K562 (cell line): ENCODE results near the gene ST7. TPM values are rescaled to one million over a fixed set of nuclear protein-coding genes. Genes with fewer than 3 reads are reported as not detected.

Experiments used
- ATAC-seq: fragments of 200-7000 bp; cut with Tn5 transposase; 3 replicates; pipeline ENCODE4 v1.9.1; 2020; ENCODE audit warnings: moderate library complexity
- BruUV-seq: library from RNA; stranded (reverse); fragments of 400-500 nt; replicated peaks from 2 replicates; lab custom pipeline; 2021; lab: Mats Ljungman, UMichigan
- CTCF ChIA-PET: fragments of 300-600 bp; formaldehyde crosslinking; extraction: SDS; loops from one replicate; lab custom pipeline; 2021; ENCODE audit warnings: low intra/inter-chr PET ratio; lab: Yijun Ruan, JAX
- POLR2A ChIA-PET: fragments of 300-600, 350-650 bp; sonication (Branson Sonifier 250); formaldehyde crosslinking; extraction: SDS; loops from one replicate; lab custom pipeline; 2021; ENCODE audit warnings: antibody characterized with exemption, inconsistent platforms; lab: Yijun Ruan, JAX
- DNase-seq, 4 experiments: peaks; one replicate each; pipeline versions ENCODE4 v3.0.0 to v3.0.0-alpha.2; 2011 to 2018; ENCODE audit warnings: low spot score in 3 of 4, mixed read lengths in 3 of 4; ENCODE audit errors: extremely low read depth in 1 of 4
- FAIRE-seq: peaks from 2 replicates; lab custom pipeline; 2011; peaks lifted over from hg19 to GRCh38; lab: Jason Lieb, UNC
- H2AFZ ChIP-seq: 2 replicates; pipeline ENCODE4 v1.6.0; 2011; ENCODE audit warnings: low read depth, low read length, control low read depth, inconsistent platforms
- H3K27ac ChIP-seq: fragments of 200-600 bp; 3 replicates; pipeline ENCODE4 v1.8.0; 2011; ENCODE audit warnings: low read depth, mild to moderate bottlenecking, control low read depth, inconsistent platforms, low read length, moderate library complexity, mixed read lengths; ENCODE audit errors: extremely low read depth
- H3K27me3 ChIP-seq, 2 experiments: fragments of 300-600 bp in 1 of 2; 2 replicates in 1 of 2; 3 replicates in 1 of 2; pipeline versions ENCODE4 v1.6.0 to v1.8.0; 2011; ENCODE audit warnings: inconsistent platforms in 2 of 2, low read length in 2 of 2, mild to moderate bottlenecking in 1 of 2, mixed read lengths in 1 of 2, moderate library complexity in 1 of 2; ENCODE audit not compliant: control insufficient read depth in 2 of 2, insufficient read depth in 2 of 2
- H3K36me3 ChIP-seq: fragments of 300-600 bp; 3 replicates; pipeline ENCODE4 v1.8.0; 2011; ENCODE audit warnings: mild to moderate bottlenecking, low read length, inconsistent platforms; ENCODE audit not compliant: control insufficient read depth, insufficient read depth
- H3K4me1 ChIP-seq, 2 experiments: fragments of 200-600 bp in 1 of 2; replicated peaks in 1 of 2; 2 replicates in 1 of 2; 3 replicates in 1 of 2; pipeline versions ENCODE4 v1.5.1 to v1.8.0; 2011; ENCODE audit warnings: inconsistent platforms in 2 of 2, low read length in 2 of 2, mild to moderate bottlenecking in 1 of 2, mixed read lengths in 1 of 2, moderate library complexity in 1 of 2; ENCODE audit not compliant: control insufficient read depth in 2 of 2, insufficient read depth in 2 of 2
- H3K4me2 ChIP-seq: 2 replicates; pipeline ENCODE4 v1.6.1; 2011; ENCODE audit warnings: low read length, control low read depth, inconsistent platforms, mixed read lengths; ENCODE audit not compliant: insufficient read depth
- H3K4me3 ChIP-seq: fragments of 200-600 bp; sonication (generic), shearing (Covaris generic); 2 replicates; pipeline ENCODE4 v1.5.1; 2016; ENCODE audit warnings: control low read depth, inconsistent platforms
- H3K79me2 ChIP-seq: fragments of 200-600 bp; 3 replicates; pipeline ENCODE4 v1.8.0; 2011; ENCODE audit warnings: low read length, inconsistent platforms; ENCODE audit not compliant: control insufficient read depth, insufficient read depth
- H3K9ac ChIP-seq, 2 experiments: 2 replicates each; pipeline versions ENCODE4 v1.6.0 to v1.6.1; 2011; ENCODE audit warnings: low read depth in 2 of 2, low read length in 2 of 2, control low read depth in 1 of 2, inconsistent platforms in 1 of 2, mild to moderate bottlenecking in 1 of 2, mixed read lengths in 1 of 2; ENCODE audit not compliant: insufficient read depth in 1 of 2
- H3K9me1 ChIP-seq: one replicate; pipeline ENCODE4 v1.6.0; 2011; ENCODE audit warnings: inconsistent platforms, mild to moderate bottlenecking, low read length, moderate library complexity; ENCODE audit not compliant: control insufficient read depth, insufficient read depth
- H3K9me3 ChIP-seq: replicated peaks from 2 replicates; pipeline ENCODE4 v1.5.1; 2011; ENCODE audit warnings: low read depth, low read length, inconsistent platforms; ENCODE audit not compliant: control insufficient read depth, insufficient read depth
- H4K20me1 ChIP-seq: replicated peaks from 2 replicates; pipeline ENCODE4 v1.6.1; 2011; ENCODE audit warnings: low read length, inconsistent platforms, mixed read lengths; ENCODE audit not compliant: control insufficient read depth, insufficient read depth
- ELF1 ChIP-seq: fragments of 200-800 bp; sonication (Bioruptor generic); IDR thresholded peaks from 2 replicates; pipeline ENCODE4 v1.6.1; 2016; ENCODE audit warnings: missing genetic modification characterization, missing compliant biosample characterization
- NFIC ChIP-seq: fragments of 450-650 bp; IDR thresholded peaks from 2 replicates; pipeline ENCODE4 v1.6.1; 2017; ENCODE audit warnings: mild to moderate bottlenecking, inconsistent platforms
- SOX6 ChIP-seq: fragments of 450-650 bp; IDR thresholded peaks from 2 replicates; pipeline ENCODE4 v1.6.1; 2014; ENCODE audit warnings: mild to moderate bottlenecking
- TAL1 ChIP-seq: fragments of 450-650 bp; IDR thresholded peaks from 2 replicates; pipeline ENCODE4 v1.6.1; 2016; ENCODE audit warnings: mild to moderate bottlenecking
- WGBS: fragments of 100-300 bp; shearing (Covaris generic); methylation state at CpG from one replicate; pipeline ENCODE4 v1.1.6; 2016; ENCODE audit warnings: low coverage, mixed read lengths; ENCODE audit not compliant: insufficient coverage; ENCODE audit errors: missing lambda C conversion rate; 5-methylcytosine and 5-hydroxymethylcytosine counted together
- in situ Hi-C: fragments of 300-500 bp; cut with MboI; formaldehyde crosslinking; loops from 4 replicates; pipeline ENCODE4 v1.15.0; 2018; ENCODE audit warnings: inconsistent platforms, mixed read lengths
- intact Hi-C: fragments of 100-400 bp; cut with micrococcal nuclease; formaldehyde crosslinking; loops from 2 replicates; pipeline ENCODE4 v1.14.2; 2022
- polyA plus RNA-seq, 8 experiments: library from polyadenylated mRNA; depleted of rRNA in 4 of 8; stranded (reverse) in 5 of 8; unstranded in 3 of 8; fragments of >200 nt; fragmentation: Nextera tagmentation in 2 of 8; fragmentation: Illumina TruSeq in 1 of 8; extraction: Ambion mirVana in 2 of 8; extraction: Trizol in 1 of 8; gene quantifications; 2 replicates each; pipeline versions ENCODE4 v1.2.1 to v1.2.3, GENCODE V29; 2011 to 2014; ENCODE audit warnings: inconsistent platforms in 1 of 8, missing spikeins in 1 of 8
- total RNA-seq, 7 experiments: library from RNA; depleted of rRNA in 6 of 7; stranded (reverse); fragments of >200 nt in 6 of 7; fragmentation: Illumina TruSeq in 2 of 7; extraction: Trizol in 2 of 7; gene quantifications; 2 replicates each; pipeline versions ENCODE4 v1.2.1 to v1.2.3, GENCODE V29; 2011 to 2021; ENCODE audit warnings: low replicate concordance in 1 of 7
- TF ChIP-seq, protein P1 (sequence below), 2 experiments: fragments of 450-650 bp; IDR thresholded peaks; 2 replicates each; pipeline ENCODE4 v1.6.1; 2016; ENCODE audit warnings: mild to moderate bottlenecking in 2 of 2, borderline replicate concordance in 1 of 2, low read depth in 1 of 2, moderate library complexity in 1 of 2
- TF ChIP-seq, protein P2 (sequence below): fragments of 450-650 bp; IDR thresholded peaks from 2 replicates; pipeline ENCODE4 v1.6.1; 2016
- TF ChIP-seq, protein P3 (sequence below): fragments of 250-450 bp; sonication (Bioruptor Pico); IDR thresholded peaks from 2 replicates; pipeline ENCODE4 v1.8.0; 2022; ENCODE audit warnings: inconsistent platforms, mild to moderate bottlenecking, moderate library complexity, borderline replicate concordance

The ST7 gene
- total and polyA plus RNA-seq, 9 of the 15 experiments (the other 6 are each of a cell fraction or from before 2014, with no cell fraction given) = 23.9 to 56.3 (median 36.9) TPM

DNA sequence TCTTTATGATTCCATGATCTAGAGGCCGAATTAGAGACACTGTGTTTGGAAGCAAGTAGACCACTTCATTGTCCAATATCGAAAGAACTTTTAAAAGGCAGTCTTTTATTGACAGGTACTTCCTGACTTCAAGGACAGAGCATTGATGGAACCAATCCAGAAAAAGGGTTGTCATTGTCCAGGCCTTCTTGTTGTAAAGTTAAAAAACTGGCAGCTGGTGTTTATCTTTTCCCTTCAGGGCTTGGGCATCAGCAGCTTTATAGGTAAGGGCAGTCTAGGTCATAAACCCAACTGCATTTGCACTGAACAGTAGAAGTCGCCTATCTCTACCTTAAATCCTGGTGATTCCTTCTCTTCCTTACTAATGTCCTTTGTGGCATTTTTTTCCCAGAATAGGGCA, 95.6 kb downstream of the ST7 start:
- Histone ChIP-seq H2AFZ (peak overlapping the region; percentile 40), H3K27me3 (no peaks in the 10 kb centered on the region), H3K4me1 (peaks cover 15 to 36% of the 10 kb centered on the region in 2 experiments; a peak in 4 of 5 replicates), H3K27ac (peak overlapping the region; percentile 27; the same call in 2 of the 3 replicates), H3K9me1 (peaks cover 3% of the 10 kb centered on the region), H3K4me2 (peak overlapping the region; percentile 26), H3K9ac (0 out of 4 replicates have a peak overlapping the region, but pooled peaks of 1 of the 2 experiments have one; percentile 2), H3K79me2 (peaks cover 80% of the 10 kb centered on the region), H4K20me1 (no peaks in the 10 kb centered on the region; the same call in 1 of the 2 replicates), H3K4me3 (no peak overlapping the region), H3K36me3 (peaks cover 5% of the 10 kb centered on the region; the same call in 1 of the 3 replicates), H3K9me3 (no peaks in the 10 kb centered on the region)
- intact Hi-C loops = no loop called here
- ChIA-PET POLR2A (interaction anchor here (0.9 to 1.8 kb wide), 3 partner anchors 11 to 95 kb away, joined by 3 to 5 read pairs (median 4); no protein-coding TSS in a partner anchor), CTCF (no interaction called here)
- ATAC-seq = no peak; the same call in 2 of the 3 replicates
- in situ Hi-C loops = no loop called here
- no peak for FAIRE-seq
- TF ChIP-seq ELF1 = peak; percentile 9; the same call in 1 of the 2 replicates
- TF ChIP-seq, protein P1, sequence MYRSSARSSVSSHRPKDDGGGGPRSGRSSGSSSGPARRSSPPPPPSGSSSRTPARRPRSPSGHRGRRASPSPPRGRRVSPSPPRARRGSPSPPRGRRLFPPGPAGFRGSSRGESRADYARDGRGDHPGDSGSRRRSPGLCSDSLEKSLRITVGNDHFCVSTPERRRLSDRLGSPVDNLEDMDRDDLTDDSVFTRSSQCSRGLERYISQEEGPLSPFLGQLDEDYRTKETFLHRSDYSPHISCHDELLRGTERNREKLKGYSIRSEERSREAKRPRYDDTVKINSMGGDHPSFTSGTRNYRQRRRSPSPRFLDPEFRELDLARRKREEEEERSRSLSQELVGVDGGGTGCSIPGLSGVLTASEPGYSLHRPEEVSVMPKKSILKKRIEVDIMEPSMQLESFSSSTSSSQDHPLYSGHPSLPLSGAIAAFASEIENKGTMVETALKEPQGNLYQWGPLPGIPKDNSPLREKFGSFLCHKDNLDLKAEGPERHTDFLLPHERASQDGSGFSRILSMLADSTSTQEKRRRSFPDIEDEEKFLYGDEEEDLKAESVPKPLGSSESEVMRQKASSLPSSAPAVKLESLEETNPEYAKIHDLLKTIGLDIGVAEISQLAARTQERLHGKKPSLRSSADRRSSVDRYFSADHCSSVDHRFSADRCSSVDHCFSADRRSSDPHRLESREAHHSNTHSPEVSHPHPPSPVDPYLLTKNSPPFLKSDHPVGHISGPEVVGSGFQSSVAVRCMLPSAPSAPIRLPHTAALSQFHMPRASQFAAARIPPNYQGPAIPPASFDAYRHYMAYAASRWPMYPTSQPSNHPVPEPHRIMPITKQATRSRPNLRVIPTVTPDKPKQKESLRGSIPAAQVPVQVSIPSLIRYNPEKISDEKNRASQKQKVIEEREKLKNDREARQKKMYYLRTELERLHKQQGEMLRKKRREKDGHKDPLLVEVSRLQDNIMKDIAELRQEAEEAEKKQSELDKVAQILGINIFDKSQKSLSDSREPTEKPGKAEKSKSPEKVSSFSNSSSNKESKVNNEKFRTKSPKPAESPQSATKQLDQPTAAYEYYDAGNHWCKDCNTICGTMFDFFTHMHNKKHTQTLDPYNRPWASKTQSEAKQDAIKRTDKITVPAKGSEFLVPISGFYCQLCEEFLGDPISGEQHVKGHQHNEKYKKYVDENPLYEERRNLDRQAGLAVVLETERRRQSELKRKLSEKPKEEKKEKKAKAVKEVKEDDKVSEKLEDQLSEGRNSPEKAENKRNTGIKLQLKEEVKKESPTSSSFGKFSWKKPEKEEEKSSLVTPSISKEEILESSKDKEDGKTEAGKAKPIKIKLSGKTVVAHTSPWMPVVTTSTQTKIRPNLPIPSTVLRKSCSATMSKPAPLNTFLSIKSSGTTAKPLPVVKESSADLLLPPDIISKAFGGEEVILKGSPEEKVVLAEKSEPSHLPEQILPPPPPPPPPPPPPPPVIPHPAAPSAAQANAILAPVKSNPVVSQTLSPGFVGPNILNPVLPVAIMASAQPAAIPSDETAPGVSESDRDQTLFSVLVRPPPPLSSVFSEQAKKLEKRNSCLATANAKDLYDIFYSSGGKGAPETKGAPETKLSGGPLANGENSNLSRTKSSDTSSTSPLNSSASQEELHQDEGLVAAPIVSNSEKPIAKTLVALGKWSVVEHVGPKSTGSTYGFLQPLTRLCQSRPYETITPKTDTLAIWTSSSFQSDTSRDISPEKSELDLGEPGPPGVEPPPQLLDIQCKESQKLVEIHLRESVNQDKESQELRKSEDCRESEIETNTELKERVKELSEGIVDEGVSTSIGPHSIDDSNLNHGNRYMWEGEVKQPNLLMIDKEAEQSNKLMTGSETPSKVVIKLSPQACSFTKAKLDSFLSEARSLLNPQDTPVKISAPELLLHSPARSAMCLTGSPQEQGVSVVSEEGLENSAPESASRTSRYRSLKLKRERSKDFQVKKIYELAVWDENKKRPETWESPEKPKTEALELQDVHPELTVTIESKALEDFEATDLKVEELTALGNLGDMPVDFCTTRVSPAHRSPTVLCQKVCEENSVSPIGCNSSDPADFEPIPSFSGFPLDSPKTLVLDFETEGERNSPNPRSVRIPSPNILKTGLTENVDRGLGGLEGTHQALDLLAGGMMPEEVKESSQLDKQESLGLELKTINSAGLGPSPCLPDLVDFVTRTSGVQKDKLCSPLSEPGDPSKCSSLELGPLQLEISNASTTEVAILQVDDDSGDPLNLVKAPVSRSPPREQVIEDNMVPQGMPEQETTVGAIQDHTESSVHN (IDR thresholded peaks at IDR 0.05; ENCODE audit: borderline replicate concordance in 1 of 2, low read depth in 1 of 2) = no peak
- TF ChIP-seq TAL1 = 0 out of 2 replicates have a peak, but pooled peaks have one; percentile 9
- TF ChIP-seq, protein P2, sequence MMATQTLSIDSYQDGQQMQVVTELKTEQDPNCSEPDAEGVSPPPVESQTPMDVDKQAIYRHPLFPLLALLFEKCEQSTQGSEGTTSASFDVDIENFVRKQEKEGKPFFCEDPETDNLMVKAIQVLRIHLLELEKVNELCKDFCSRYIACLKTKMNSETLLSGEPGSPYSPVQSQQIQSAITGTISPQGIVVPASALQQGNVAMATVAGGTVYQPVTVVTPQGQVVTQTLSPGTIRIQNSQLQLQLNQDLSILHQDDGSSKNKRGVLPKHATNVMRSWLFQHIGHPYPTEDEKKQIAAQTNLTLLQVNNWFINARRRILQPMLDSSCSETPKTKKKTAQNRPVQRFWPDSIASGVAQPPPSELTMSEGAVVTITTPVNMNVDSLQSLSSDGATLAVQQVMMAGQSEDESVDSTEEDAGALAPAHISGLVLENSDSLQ = no peak
- 0 out of 2 replicates have a peak, but pooled peaks have one; percentile 5 for TF ChIP-seq NFIC
- peak; percentile 6; the same call in 1 of the 2 replicates for TF ChIP-seq SOX6
- TF ChIP-seq, protein P3, sequence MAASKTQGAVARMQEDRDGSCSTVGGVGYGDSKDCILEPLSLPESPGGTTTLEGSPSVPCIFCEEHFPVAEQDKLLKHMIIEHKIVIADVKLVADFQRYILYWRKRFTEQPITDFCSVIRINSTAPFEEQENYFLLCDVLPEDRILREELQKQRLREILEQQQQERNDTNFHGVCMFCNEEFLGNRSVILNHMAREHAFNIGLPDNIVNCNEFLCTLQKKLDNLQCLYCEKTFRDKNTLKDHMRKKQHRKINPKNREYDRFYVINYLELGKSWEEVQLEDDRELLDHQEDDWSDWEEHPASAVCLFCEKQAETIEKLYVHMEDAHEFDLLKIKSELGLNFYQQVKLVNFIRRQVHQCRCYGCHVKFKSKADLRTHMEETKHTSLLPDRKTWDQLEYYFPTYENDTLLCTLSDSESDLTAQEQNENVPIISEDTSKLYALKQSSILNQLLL (CRISPR knock-in tag) = no peak
- WGBS = 44% methylated on average over 3 of the region's 3 CpGs
- DNase-seq = no peak
- BruUV-seq = no TSS peak
